Measurements from ENCODE around the gene FOXD1. TPM values are rescaled to one million over a fixed set of nuclear protein-coding genes. Genes with fewer than 3 reads are reported as not detected.

The FOXD1 gene
- total and polyA plus RNA-seq, 9 of the 15 experiments (the other 6 are each of a cell fraction or from before 2014, with no cell fraction given), result 0.03 to 0.40 (median 0.10) TPM; not detected in 4

GRCh38 chr5:73446631-73447529 lies 1.7 kb downstream of the FOXD1 start (continued):
- TF ChIP-seq UBTF (IDR thresholded peaks at IDR 0.05; ENCODE audit: borderline replicate concordance in 1 of 2, low read depth in 2 of 2, low read length in 2 of 2), result peak in 1 of 2 experiments; percentile 14; a peak in 2 of 4 replicates

DNA sequence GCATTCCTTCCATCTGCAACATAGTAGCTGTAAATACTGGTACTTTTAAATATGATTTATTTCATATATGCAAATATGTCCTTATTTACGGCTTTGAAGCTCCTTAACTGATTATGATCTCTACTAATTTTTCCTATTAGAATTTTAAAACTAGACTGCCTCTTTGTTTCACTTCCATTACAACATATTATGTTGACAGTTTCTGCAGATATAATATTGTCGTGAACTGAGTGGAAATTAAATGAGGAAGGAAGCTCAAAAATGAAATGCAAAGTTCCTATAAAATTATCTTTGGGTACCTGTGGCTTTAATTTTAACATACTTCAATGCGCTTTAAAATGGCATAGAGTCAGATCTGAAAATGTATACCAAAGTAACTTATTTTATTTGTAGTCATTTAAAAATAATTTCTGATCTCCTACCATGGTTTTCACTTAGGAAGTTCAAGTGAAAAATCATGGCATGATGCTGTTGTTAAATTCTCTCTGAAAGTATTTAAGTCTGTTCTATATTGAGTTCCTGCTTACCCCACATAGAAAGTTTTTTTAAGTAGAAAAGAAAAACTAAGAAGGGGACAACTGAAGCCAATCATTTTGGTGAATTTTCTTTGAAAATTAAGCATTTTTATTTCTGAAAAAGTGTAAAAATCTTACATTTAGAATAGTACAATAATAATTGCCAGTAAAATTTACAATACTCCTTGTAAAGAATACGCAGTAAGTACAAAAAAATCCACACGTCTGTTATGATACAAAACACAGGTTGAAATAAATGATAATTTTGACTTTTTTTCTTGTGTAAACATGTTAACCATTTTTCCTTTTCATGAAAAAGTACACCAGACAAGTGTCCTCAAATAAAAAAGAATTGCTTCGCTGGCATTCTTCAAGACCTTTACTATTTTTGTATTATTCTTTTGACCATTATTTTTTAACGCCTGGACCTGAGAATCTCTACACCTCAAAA lies 2.6 kb downstream of the FOXD1 start:
- H3K4me3 ChIP-seq, result no peak overlapping the region
- intact Hi-C loops (cut with micrococcal nuclease), result no loop called here
- H3K27ac ChIP-seq (ENCODE audit: extremely low read depth, low read depth, low read length), result no peak overlapping the region
- no TSS peak for BruUV-seq (replicated peaks)
- TF ChIP-seq NCOA6 (IDR thresholded peaks at IDR 0.05), result no peak
- no peak for TF ChIP-seq PML (IDR thresholded peaks at IDR 0.05; ENCODE audit: low read length)
- peak; percentile 10; the same call in 1 of the 2 replicates for TF ChIP-seq RNF2 (IDR thresholded peaks at IDR 0.05)
- peak; percentile 99 for TF ChIP-seq CBX8 (IDR thresholded peaks at IDR 0.05; ENCODE audit: borderline replicate concordance, extremely low read depth, low read depth, low read length, poor library complexity, severe bottlenecking)
- no peak for TF ChIP-seq NFIC (IDR thresholded peaks at IDR 0.05)
- TF ChIP-seq ZNF133 (CRISPR knock-in tag; IDR thresholded peaks at IDR 0.05), result no peak
- TF ChIP-seq ZFP36 (IDR thresholded peaks at IDR 0.05; ENCODE audit: low read depth, low read length, partially characterized antibody), result peak; percentile 3
- peak; percentile 15; the same call in 1 of the 2 replicates for TF ChIP-seq BMI1 (IDR thresholded peaks at IDR 0.05; ENCODE audit: low read length)
- TF ChIP-seq CBX2 (IDR thresholded peaks at IDR 0.05; ENCODE audit: insufficient read depth, low read length, poor library complexity, severe bottlenecking), result peak; percentile 100
- peak; percentile 35; the same call in 1 of the 2 replicates for TF ChIP-seq ZNF316 (IDR thresholded peaks at IDR 0.05)
- H2AFZ ChIP-seq (ENCODE audit: low read depth, low read length), result no peak overlapping the region
- ChIA-PET CTCF (ENCODE audit: low intra/inter-chr PET ratio) (no interaction called here), POLR2A (no interaction called here)
- H3K9me3 ChIP-seq (replicated peaks; ENCODE audit: control insufficient read depth, insufficient read depth, low read depth, low read length), result no peaks in the 10 kb centered on the region
- H3K79me2 ChIP-seq (ENCODE audit: control insufficient read depth, insufficient read depth, low read length), result no peaks in the 10 kb centered on the region
- 17% methylated on average over 7 of the region's 7 CpGs for WGBS (ENCODE audit: insufficient coverage, low coverage, missing lambda C conversion rate)
- DNase-seq (ENCODE audit: extremely low read depth in 1 of 4, low spot score in 3 of 4) (no peak), FAIRE-seq (no peak), ATAC-seq (no peak)
- in situ Hi-C loops (cut with MboI), result no loop called here
- peaks cover 8% of the 10 kb centered on the region; the same call in 1 of the 2 replicates for H4K20me1 ChIP-seq (replicated peaks; ENCODE audit: control insufficient read depth, insufficient read depth, low read length)
- no peak overlapping the region; a peak in 1 of 4 replicates for H3K9ac ChIP-seq (ENCODE audit: insufficient read depth in 1 of 2, low read depth in 2 of 2, low read length in 2 of 2)
- peak overlapping the region; percentile 64; the same call in 1 of the 2 replicates for H3K4me2 ChIP-seq (ENCODE audit: insufficient read depth, low read length)
- H3K4me1 ChIP-seq (replicated peaks in 1 of 2; ENCODE audit: control insufficient read depth in 2 of 2, insufficient read depth in 2 of 2, low read length in 2 of 2), result peaks cover 2 to 33% of the 10 kb centered on the region in 2 experiments; a peak in 3 of 5 replicates
- H3K9me1 ChIP-seq (ENCODE audit: control insufficient read depth, insufficient read depth, low read length), result no peaks in the 10 kb centered on the region
- H3K36me3 ChIP-seq (ENCODE audit: control insufficient read depth, insufficient read depth, low read length), result no peaks in the 10 kb centered on the region
- peaks cover 46 to 58% of the 10 kb centered on the region in 2 experiments for H3K27me3 ChIP-seq (ENCODE audit: control insufficient read depth in 2 of 2, insufficient read depth in 2 of 2, low read length in 2 of 2)

Data from K562 (cell line).